ENCODE data around the gene PLCG2.
"Not testable (repeated sequence)": the region's sequence is repeated elsewhere in the genome, so short reads cannot be mapped to it uniquely, and the experiment has no call there.

Gene PLCG2

DNA sequence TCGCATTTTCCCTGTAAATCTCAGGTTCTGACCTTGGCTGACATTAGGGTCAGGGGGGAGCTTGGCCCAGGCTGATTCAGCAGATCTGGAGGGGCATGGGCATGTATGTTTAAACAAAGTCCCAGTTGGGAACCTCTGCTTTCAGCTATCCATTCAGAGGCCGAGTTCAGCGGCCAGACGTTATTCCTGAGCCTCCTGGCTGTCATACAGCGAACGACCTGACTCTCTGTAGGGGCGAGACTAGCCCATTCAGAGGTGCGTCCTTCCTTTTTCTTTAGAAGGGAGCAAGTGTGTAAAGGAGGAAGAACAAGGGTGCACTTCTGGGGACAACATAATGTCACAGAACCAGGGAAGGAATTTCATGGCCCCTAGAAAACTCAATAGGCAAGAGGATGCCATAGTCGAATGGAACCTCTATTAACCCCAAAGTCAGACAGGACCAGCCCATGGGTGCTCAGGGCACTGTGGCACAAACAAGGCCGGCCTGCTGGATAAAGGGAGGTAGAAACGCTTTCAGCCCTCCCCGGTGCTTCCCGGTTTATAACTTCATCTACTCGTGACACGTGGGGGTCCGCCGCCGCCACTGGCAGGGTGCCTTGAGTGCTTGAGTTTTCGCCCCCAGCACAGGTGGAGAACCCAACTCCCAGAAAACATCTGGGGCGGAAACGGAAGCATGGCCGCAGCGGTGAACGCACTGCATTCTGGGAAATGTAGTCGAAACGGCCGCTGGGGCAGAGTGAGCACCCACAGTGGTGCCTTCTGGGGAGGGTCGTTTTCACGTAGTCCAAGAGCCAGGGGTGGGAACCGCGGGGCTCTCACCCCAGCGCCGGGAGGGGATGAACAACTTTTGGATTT is 33.2 kb upstream of the PLCG2 start:
- H3K4me3 Mint-ChIP-seq, result peak overlapping the region; percentile 67
- H3K9me3 Mint-ChIP-seq, result no peaks in the 10 kb centered on the region
- peak overlapping the region; percentile 81 for H3K27ac Mint-ChIP-seq
- H3K36me3 Mint-ChIP-seq (ENCODE audit: low read depth), result no peaks in the 10 kb centered on the region
- peaks cover 18% of the 10 kb centered on the region for H3K4me1 Mint-ChIP-seq (ENCODE audit: low read depth)
- peaks cover 8% of the 10 kb centered on the region for H3K27me3 Mint-ChIP-seq (ENCODE audit: low read depth)

DNA sequence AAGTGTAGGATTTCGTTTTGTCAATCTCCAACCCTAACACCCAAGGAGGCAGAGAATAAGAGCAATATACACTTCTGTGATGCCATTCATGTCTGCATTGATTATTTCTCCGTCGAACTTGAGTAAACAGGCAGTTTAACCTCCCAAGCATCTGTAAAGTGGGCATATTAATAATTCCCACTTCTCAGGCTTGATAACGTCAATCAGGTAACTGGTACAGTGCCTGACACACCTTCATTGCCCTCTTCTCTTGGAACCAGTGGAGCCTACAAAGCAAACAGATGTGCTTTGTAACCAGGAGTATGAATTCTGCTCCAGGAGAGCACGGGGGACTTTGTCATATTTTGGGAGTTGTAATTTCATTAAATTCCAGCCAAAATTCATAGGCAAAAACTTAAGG is 32.5 kb upstream of the PLCG2 start:
- Mint-ChIP-seq H3K4me3 (peak overlapping the region; percentile 67), H3K27me3 (ENCODE audit: low read depth) (peaks cover 8% of the 10 kb centered on the region), H3K36me3 (ENCODE audit: low read depth) (no peaks in the 10 kb centered on the region), H3K9me3 (no peaks in the 10 kb centered on the region), H3K4me1 (ENCODE audit: low read depth) (peaks cover 16% of the 10 kb centered on the region), H3K27ac (peak overlapping the region; percentile 81)

DNA sequence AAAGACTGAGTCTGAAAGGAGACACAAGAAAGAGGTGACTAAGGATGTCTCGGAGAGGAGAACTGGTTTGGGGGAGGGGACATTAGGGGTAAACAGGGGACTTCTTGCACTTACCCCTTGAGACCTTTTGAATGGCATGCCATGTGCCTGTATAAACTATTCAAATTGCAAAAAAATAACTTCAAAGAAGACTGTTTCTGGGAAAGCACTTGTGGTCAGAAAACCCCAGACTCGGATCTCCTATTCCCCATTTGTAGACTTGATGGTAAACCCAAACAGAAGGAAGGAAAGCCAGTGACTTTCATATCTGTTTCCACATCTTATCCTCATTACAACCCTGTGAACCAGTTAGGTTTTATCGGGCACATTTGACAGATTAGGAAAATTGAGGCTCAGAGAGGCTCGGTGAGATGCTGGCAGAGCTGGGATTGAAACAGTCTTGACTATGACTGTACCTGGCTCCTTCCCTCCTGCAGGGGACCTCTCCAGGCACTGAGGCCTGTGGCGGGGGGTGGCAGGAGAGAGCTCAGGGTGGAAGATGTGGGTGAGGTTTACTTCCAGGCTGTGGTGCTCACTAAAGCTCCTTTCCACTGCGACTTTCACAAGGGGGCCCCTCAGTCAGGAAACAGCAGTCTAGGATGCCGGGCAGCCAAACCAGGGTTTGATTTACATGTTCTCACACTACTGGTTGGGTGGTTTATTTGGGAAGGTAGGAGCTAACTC is 30.5 kb upstream of the PLCG2 start:
- no peaks in the 10 kb centered on the region for H3K36me3 Mint-ChIP-seq (ENCODE audit: low read depth)
- H3K27ac Mint-ChIP-seq, result peak overlapping the region; percentile 1
- H3K4me1 Mint-ChIP-seq (ENCODE audit: low read depth), result peaks cover 16% of the 10 kb centered on the region
- no peaks in the 10 kb centered on the region for H3K9me3 Mint-ChIP-seq
- H3K4me3 Mint-ChIP-seq, result peak overlapping the region; percentile 12
- H3K27me3 Mint-ChIP-seq (ENCODE audit: low read depth), result no peaks in the 10 kb centered on the region

DNA sequence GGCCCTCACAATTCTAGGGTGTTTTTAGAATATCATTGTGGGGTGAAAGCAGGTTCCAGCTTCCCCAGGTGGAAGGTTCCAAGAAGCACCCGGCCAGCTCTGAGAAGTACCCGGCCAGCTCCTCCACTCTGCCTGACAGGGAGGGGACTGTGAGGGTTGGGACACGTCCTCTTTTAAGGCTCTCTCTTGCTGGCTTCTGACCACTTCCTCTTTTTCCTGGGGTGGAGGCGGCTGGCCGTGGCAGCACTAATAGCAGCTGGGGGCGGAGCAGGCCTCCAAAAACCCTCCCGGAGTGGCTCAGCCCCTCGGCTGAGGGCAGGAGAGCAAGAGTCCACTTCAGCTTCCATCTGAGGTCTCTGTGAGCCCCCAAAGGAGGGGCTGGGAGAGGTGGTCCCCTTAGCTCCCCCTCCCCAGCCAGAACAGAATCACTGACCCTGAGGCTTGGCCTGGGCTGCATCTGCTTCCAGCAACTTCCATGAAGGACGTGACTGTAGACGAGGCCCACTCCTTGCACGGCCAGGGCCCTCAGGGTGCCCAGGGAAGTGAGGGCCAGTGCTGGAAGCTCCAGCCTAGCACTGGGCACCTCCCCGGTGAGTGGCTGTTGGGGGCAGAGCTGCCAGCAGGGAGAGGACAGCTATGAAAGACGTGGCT is 26.7 kb upstream of the PLCG2 start:
- peaks cover 19% of the 10 kb centered on the region for H3K4me1 Mint-ChIP-seq (ENCODE audit: low read depth)
- no peaks in the 10 kb centered on the region for H3K27me3 Mint-ChIP-seq (ENCODE audit: low read depth)
- H3K27ac Mint-ChIP-seq, result no peak overlapping the region
- H3K36me3 Mint-ChIP-seq (ENCODE audit: low read depth), result no peaks in the 10 kb centered on the region
- H3K4me3 Mint-ChIP-seq, result no peak overlapping the region
- no peaks in the 10 kb centered on the region for H3K9me3 Mint-ChIP-seq

DNA sequence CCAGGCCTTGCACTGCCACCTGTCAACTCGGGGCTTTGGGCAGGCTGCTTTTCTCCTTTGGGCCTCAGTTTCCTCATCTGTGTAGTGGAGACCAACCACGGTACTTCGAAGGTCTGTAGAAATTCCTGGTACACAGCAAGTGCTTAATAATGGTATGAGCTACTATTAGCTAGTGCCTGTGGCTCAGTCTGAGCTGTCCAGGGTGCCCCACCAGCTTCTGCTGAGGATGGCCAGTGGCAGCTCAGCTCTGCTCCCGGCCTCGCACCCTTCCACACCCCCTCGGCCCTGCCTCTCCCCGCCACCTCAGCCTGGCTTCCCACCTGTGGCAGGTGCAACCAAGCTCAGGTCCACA is 26.2 kb upstream of the PLCG2 start:
- H3K27ac Mint-ChIP-seq, result no peak overlapping the region
- no peak overlapping the region for H3K4me3 Mint-ChIP-seq

DNA sequence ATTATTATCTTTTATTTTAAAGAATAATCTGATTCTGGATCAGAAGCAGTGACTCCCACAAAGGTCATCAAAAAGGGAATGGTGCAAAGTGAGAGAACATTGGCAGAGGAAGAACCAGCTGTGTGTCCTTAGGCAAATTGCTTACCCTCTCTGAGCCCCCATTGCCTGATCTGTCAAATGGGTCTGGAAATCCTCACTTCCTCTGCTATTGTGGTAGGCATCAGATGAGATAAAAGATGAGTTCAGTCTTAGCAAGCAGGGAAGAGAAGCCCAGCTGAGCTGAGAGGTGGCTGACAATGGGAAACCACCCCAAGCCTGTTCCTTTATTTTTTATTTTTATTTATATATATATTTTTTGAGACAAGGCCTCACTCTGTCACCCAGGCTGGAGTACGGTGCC is 24.2 kb upstream of the PLCG2 start:
- Mint-ChIP-seq H3K4me1 (ENCODE audit: low read depth) (peaks cover 7% of the 10 kb centered on the region), H3K27me3 (ENCODE audit: low read depth) (no peaks in the 10 kb centered on the region), H3K36me3 (ENCODE audit: low read depth) (no peaks in the 10 kb centered on the region), H3K4me3 (no peak overlapping the region), H3K9me3 (no peaks in the 10 kb centered on the region), H3K27ac (no peak overlapping the region)

More for the DNA sequence above, 26.2 kb upstream of the PLCG2 start:
- no peaks in the 10 kb centered on the region for H3K9me3 Mint-ChIP-seq
- H3K36me3 Mint-ChIP-seq (ENCODE audit: low read depth), result no peaks in the 10 kb centered on the region
- H3K4me1 Mint-ChIP-seq (ENCODE audit: low read depth), result peaks cover 19% of the 10 kb centered on the region
- H3K27me3 Mint-ChIP-seq (ENCODE audit: low read depth), result no peaks in the 10 kb centered on the region

DNA sequence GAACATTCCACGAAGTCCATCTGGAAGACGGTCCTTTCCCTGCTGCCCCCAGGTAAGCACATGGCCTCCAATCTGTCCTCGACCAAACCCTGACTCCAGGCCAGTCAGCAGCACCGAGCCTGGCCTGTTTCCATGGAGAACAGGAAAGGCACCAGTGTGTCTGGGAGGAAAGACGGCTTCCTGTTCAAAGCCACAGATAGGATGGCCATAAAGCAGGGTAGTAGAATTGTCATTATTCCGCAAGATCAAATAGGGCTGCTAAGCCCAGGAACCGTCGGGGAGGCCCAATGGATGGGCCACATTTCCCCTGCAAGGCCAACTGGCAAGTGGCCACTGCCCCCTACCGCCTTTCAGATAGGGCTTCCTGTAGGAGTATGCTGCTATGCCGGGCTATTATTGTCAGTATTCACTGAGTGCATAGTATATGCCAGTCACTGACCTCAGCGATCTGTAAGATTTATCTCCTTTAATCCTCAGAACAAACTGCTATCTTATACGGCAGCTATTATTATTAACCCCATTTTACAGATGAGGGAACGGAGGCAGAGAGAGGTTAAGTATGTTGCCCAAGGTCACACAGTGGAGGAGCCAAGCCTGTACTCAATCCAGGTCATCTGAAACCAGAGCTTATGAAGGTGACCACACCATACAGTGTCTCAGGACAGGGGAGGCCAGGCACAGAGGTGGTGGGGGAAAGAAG is 23.0 kb upstream of the PLCG2 start:
- H3K27ac Mint-ChIP-seq, result no peak overlapping the region
- no peaks in the 10 kb centered on the region for H3K9me3 Mint-ChIP-seq
- no peaks in the 10 kb centered on the region for H3K27me3 Mint-ChIP-seq (ENCODE audit: low read depth)
- no peak overlapping the region for H3K4me3 Mint-ChIP-seq
- H3K4me1 Mint-ChIP-seq (ENCODE audit: low read depth), result peaks cover 7% of the 10 kb centered on the region
- H3K36me3 Mint-ChIP-seq (ENCODE audit: low read depth), result no peaks in the 10 kb centered on the region

DNA sequence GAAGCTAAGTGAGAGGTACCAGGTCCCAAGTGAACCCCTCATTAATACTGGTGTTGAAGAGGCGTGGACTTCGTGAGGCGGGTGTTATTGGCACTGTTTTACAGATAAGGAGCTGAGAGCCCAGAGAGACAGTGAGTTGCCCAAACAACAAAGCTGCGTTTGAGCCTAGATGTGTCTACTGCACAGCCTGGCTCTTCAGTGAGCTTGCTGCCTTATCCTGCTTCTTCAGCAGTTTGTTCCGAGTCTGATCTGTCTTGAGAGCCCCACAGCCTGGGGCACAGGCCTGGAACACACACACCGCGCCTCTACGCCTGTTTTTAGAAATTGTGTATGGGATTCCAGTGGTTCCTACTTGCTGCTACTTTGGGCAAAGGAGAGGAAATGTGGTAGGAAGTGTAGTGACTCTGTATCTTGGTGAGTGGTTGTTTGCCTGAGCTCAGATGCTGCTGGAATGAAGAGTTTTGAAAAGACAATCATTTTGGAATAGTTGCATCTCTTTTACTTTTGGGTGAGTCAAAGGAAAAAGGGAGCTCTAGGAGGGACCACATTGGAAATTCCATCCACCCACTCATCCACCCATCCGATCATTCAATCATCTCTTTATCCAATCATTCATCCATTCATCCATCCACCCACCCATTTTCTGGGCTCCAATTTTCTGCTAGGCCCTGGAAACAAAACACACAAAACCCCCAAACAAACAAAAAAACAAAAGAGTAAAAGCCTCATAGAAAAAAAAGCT is 22.3 kb upstream of the PLCG2 start:
- Mint-ChIP-seq H3K4me3 (no peak overlapping the region), H3K4me1 (ENCODE audit: low read depth) (peaks cover 7% of the 10 kb centered on the region), H3K27ac (no peak overlapping the region), H3K27me3 (ENCODE audit: low read depth) (no peaks in the 10 kb centered on the region), H3K36me3 (ENCODE audit: low read depth) (no peaks in the 10 kb centered on the region), H3K9me3 (no peaks in the 10 kb centered on the region)

DNA sequence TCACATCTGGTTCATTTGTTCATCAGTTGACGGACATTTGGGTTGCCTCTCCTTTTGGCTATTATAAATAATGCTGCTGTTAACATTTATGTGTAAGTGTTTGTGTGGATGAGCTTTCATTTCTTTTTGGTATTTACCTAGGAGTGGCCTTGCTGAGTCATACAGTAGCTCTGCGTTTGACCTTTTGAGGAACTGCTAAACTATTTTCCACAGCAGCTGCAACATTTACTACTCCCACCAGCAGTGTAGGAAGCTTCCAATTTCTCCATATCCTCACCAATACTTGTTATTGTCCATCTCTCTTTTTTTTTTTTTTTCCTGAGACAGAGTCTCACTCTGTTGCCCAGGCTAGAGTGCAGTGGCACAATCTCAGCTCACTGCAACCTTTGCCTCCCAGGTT is 20.7 kb upstream of the PLCG2 start:
- H3K4me3 Mint-ChIP-seq, result no peak overlapping the region
- H3K36me3 Mint-ChIP-seq (ENCODE audit: low read depth), result no peaks in the 10 kb centered on the region
- H3K9me3 Mint-ChIP-seq, result no peaks in the 10 kb centered on the region
- peaks cover 7% of the 10 kb centered on the region for H3K4me1 Mint-ChIP-seq (ENCODE audit: low read depth)
- no peak overlapping the region for H3K27ac Mint-ChIP-seq
- no peaks in the 10 kb centered on the region for H3K27me3 Mint-ChIP-seq (ENCODE audit: low read depth)

DNA sequence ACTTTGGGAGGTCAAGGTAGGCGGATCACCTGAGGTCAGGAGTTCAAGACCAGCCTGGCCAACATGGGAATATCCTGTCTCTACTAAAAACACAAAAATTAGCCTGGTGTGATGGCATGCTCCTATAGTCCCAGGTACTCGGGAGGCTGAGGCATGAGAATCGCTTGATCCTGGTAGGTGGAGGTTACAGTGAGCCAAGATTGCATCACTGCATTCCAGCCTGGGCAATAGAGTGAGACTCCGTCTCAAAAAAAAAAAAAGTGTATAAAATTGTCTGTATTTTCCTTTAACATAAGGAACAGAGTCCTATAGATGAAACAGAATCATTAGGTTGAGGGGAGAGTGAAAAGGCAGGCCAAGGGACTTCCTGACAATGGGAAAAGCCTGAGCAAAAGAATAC is 16.8 kb upstream of the PLCG2 start:
- not testable (repeated sequence) for H3K4me3 Mint-ChIP-seq; H3K4me1 Mint-ChIP-seq (ENCODE audit: low read depth); H3K36me3 Mint-ChIP-seq (ENCODE audit: low read depth); H3K9me3 Mint-ChIP-seq; H3K27ac Mint-ChIP-seq
- H3K27me3 Mint-ChIP-seq (ENCODE audit: low read depth), result peaks cover 11% of the 10 kb centered on the region

DNA sequence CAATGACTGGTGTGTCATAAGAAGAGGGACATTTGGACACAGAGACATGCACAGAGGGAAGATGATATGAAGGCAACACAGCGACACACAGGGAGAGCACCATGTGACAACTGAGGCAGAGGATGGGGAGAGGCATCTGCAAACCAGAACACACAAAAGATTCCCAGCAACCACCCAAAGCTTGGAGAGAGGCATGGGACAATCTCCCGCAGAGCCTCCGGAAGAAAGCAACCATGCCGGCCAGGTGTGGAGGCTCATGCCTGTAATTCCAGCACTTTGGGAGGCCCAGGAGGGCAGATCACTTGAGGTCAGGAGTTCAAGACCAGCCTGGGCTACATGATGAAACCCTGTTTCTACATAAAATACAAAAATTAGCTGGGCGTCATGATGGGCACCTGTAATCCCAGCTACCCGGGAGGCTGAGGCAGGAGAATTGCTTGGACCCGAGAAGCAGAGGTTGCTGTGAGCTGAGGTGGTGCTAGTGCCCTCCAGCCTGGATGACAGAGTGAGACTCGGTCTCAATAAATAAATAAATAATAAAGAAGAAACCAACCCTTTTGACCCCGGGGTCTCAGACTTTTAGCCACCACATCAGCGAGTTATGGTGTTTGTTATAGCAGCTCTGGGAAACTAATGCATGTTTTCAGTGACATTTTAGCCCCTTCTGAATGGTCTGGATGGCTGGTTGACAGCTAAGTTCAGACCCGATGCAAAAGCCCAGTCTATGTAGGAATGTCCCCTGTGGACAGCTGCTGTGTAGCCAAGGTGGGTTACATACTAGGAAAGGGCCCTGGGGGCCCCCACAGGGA is 13.8 kb upstream of the PLCG2 start:
- no peak overlapping the region for H3K4me3 Mint-ChIP-seq
- H3K36me3 Mint-ChIP-seq (ENCODE audit: low read depth), result no peaks in the 10 kb centered on the region
- H3K4me1 Mint-ChIP-seq (ENCODE audit: low read depth), result no peaks in the 10 kb centered on the region
- no peaks in the 10 kb centered on the region for H3K9me3 Mint-ChIP-seq
- no peak overlapping the region for H3K27ac Mint-ChIP-seq
- H3K27me3 Mint-ChIP-seq (ENCODE audit: low read depth), result peaks cover 11% of the 10 kb centered on the region

DNA sequence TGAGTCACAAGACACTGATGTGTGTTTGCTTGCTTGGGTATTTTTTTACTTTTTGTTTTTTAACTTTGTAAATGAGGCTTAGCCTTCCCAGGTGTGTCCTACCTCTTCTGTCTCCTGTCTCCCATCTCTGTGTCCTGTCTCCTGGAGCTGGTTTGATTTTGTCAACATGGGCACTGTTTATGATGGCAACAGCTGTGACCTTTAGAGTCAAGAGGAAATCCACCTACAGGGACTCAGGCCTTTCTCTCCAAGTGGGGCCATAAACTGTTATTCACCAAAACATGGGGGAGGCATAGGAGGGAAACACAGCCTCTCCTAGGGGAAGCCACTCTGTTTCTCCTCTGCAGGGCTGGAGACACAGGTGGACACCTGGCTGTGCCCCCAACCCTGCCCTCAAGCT is 13.1 kb upstream of the PLCG2 start:
- no peak overlapping the region for H3K27ac Mint-ChIP-seq

DNA sequence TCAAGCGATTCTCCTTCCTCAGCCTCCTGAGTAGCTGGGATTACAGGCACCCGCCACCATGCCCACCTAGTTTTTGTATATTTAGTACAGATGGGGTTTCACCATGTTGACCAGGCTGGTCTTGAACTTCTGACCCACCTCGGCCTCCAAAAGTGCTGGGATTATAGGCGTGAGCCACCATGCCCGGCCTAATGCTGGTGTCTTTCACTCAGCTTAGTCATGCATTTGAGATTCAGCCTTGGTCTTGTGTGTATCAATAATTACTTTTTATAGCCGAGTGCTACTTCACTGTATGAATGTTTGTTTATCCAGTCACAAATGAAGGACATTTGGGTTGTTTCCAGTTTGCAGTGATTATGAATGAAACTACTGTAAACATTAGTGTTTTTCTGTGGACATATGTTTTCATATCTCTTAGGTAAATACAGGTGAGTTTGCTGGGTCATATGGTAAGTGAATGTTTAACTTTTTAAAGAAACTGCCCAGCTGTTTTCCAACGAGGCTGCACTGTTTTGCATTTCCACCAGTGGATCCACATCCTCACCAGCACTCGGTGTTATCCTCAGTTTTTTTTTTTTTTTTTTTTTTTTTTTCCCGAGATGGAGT is 11.0 kb upstream of the PLCG2 start:
- Mint-ChIP-seq H3K4me1 (ENCODE audit: low read depth) (no peaks in the 10 kb centered on the region), H3K4me3 (no peak overlapping the region), H3K36me3 (ENCODE audit: low read depth) (no peaks in the 10 kb centered on the region), H3K27ac (no peak overlapping the region), H3K9me3 (no peaks in the 10 kb centered on the region), H3K27me3 (ENCODE audit: low read depth) (peaks cover 18% of the 10 kb centered on the region)

More for the DNA sequence above, 13.1 kb upstream of the PLCG2 start:
- H3K27me3 Mint-ChIP-seq (ENCODE audit: low read depth), result peaks cover 11% of the 10 kb centered on the region
- no peaks in the 10 kb centered on the region for H3K4me1 Mint-ChIP-seq (ENCODE audit: low read depth)
- no peaks in the 10 kb centered on the region for H3K9me3 Mint-ChIP-seq
- no peaks in the 10 kb centered on the region for H3K36me3 Mint-ChIP-seq (ENCODE audit: low read depth)
- H3K4me3 Mint-ChIP-seq, result no peak overlapping the region
